ENCODE data around the gene KRTAP10-5.
"Not testable (repeated sequence)": the region's sequence is repeated elsewhere in the genome, so short reads cannot be mapped to it uniquely, and the experiment has no call there.

KRTAP10-5 gene, protein sequence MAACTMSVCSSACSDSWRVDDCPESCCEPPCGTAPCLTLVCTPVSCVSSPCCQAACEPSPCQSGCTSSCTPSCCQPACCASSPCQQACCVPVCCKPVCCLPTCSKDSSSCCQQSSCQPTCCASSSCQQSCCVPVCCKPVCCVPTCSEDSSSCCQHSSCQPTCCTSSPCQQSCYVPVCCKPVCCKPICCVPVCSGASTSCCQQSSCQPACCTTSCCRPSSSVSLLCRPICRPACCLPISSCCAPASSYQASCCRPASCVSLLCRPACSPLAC

GRCh38 chr21:44580231-44580821 lies at the start of gene KRTAP10-5:
Gene KRTAP10-5, minus strand, starts transcription at chr21:44580604. Its CDS starts 26 bp downstream, at chr21:44580578.
- DNase-seq: not testable (repeated sequence)

DNA sequence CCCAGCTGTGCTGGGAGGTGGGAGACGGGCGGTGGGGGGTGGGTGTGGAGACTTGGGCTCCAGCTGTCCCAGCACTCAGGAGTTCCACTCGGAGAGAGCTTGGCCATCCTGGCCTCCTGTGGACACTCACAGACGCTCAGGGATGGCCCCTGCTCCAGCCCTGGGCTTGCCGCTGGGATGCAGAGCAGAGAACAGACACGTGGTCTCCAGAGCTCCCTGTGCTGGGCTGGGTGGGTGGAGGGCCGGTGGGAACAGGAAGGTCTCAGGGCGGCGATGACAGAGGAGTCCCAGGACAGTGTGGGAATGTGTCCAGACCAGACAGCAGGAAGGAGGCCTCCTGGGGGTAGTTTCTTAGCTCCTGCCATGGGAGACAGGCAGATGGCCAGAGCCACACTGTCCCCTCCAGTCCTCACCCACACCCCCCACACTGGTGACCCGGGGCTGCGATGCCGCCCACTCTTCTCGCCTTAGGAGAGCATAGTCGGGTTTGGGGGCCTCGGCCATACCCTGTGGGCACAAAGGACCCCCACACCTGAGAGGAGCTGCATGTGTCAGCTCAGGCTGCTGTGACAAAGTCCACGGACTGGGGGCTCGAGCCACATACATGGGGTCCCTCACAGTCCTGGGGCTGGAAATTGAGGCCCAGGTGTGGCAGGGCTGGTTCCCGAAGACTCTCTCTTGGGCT lies 48.4 kb upstream of the KRTAP10-5 start:
- DNase-seq: no peak

DNA sequence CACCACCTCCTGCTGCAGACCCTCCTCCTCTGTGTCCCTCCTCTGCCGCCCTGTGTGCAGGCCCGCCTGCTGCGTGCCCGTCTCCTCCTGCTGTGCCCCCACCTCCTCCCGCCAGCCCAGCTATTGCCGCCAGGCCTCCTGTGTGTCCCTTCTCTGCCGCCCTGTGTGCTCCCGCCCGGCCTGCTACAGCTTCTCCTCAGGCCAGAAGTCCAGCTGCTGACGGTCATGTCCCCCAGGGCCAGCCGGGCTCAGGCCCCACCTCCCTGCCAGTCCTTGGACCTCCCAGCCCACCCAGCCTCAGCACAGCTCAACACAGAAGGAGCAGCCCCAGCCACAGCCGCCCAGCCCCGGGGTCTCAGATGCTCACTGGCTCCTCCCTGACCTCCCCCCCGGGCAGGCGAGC lies 47.4 kb upstream of the KRTAP10-5 start:
- DNase-seq: not testable (repeated sequence)

GRCh38 chr21:44627181-44627822 lies 46.9 kb upstream of the KRTAP10-5 start:
- not testable (repeated sequence) for DNase-seq

DNA sequence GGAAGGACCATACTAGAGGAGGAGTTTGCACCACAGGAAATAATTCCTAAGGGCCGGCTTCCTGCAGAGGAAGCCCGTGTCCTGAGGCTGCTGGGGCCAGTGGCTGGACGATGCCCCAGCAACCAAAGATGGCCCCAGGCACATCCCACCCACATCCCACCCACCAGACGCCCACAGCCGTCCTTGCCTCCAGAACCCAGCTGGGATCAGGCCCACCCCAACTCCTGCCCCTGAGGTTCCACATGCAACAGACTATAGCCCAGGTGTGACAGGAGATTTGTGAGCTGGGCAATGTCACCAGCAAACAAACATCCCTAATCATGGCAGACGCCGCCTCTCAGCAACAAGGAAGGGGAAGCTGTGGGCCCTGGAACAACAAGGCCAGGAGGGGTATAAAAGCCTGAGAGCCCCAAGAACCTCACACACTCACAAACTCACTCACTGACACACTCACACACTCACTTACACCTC lies 46.3 kb upstream of the KRTAP10-5 start, which contains the start of gene KRTAP10-9:
TSS of gene KRTAP10-9 (plus strand) at position 421 of the 471 bp plus-strand sequence. CDS start 79 bp downstream, outside the sequence.
- no peak for DNase-seq

DNA sequence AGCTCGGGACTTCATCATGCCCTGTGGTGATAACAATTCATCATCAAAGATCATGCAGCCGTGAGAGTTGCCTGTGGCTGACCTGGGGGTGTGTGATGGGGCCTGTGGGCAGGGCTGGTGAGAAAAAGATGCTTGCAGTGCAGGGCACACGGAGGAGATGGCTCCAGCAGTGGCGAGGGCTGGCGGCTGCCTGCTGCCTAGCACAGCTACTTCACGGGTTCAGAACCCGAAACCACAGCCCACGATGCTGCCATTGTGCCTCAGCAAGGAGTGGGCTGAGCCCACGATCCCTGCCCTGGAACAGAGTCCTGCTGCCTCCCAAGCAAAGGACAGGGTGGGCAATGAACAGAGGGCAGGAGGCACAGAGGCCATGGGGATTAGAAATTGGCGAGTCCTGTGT lies 45.9 kb upstream of the KRTAP10-5 start:
- peak; percentile 38 to 52 for DNase-seq

DNA sequence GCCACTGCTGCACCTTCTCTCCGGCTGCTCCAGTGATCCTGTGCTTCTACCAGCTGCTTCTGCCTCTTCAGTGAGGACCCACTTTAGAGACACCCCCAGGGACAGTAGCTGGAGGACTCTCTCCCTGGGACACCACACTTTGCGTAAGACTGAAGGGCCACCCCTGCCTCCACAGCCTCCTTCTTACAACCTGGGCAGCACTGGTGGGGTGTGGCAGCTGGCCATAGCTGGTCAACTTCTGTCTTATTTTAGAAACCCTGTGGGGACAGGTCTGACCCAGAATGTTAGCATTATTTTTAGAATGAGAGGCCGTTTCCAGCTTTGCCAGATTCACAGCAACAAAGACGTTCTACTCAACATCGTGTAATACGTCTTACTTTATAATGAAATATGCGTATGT lies 45.4 kb upstream of the KRTAP10-5 start:
- no peak for DNase-seq

GRCh38 chr21:44623575-44623974 lies 43.2 kb upstream of the KRTAP10-5 start:
- DNase-seq: no peak

DNA sequence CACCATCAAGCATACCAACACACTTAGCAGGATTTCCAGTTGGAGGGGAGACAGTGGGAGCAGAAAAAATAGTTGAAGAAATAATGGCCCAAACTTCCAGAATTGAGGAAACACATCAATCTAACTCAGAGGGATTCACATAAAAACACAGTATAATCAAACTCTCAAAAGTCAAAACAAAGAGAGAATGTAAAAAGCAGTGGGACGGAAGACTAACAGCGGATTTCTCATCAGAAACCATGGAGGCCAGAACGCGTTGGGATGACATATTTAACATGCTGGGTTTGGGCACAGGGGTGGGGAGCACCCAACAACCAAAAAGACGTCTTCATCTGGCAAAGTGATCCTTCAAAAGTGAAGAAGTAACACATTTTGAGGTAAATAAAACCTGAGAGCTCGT lies 39.5 kb upstream of the KRTAP10-5 start:
- DNase-seq: no peak

DNA sequence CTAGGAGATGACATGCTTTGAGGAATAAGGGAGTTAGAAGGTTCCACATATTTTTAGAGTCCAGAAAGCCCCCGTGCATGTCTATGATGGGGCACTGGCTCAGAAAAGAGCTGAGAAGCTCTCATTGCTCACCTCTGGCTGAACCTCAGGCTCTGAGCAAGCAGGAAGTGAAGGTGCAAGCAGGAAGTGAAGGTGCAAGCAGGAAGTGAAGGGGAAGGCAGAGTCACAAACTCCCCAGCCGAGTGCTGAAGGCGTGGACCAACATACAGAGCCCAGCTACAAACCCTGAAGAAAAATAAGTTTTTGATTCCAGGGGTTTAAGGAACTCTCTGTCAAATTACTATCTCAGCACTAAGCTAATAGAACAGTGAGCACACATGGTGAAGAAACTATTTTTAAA lies 38.5 kb upstream of the KRTAP10-5 start:
- peak; percentile 72 to 73 for DNase-seq

GRCh38 chr21:44618504-44618903 lies 38.1 kb upstream of the KRTAP10-5 start:
- peak in 1 of 2 donors; percentile 11 for DNase-seq

DNA sequence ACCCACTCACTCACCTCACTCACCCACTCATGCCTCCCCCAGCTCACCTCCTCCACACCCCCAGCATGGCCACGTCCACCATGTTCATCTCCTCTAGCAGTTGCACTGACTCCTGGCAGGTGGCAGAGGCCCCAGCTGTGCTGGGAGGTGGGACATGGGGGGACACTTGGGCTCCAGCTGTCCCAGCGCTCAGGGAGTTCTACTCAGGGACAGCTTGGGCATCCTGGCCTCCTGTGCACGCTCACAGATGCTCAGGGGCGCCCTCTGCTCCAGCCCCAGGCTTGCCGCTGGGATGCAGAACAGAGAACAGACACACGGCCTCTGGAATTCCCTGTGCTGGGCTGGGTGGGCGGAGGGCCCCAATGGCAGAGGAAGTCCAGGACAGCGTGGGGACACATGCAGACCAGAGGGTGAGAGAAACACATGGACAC lies 36.7 kb upstream of the KRTAP10-5 start:
- no peak for DNase-seq

DNA sequence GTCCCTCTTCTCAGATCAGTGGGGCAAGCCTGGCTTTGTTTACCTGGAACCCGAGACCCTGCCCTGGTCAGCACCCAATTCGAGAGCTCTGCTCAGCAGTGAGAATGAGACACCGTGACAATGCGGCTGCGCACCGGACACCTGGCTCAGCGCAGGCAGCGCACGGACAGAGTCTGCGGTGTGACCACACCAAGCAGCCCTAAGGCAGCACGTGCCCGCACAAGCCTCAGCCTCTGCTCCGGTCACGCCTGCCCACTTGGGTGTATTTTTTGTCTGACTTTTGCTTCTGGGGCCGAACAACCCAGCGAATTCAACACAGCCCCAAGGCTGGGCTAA lies 36.2 kb upstream of the KRTAP10-5 start:
- DNase-seq: no peak

GRCh38 chr21:44615911-44616590 lies 35.6 kb upstream of the KRTAP10-5 start:
- no peak for DNase-seq

DNA sequence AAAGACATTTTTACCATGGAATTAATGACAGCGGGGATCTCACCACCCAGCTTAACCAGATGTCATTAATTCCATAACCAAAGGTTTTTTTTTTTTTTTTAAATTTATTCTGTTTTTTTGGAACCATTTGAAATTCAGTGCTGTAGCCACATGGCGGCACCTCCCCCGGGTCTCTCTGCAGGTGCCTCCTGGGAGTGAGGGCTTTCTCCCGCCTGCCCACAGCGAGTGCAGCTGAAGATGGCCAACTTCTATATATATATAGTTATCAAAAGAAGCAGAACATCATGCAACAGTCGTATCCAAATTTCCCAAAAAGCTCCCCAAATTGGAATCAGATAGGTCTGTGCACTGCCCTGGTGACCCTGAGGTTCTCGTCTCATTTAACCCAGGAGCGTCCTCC lies 35.1 kb upstream of the KRTAP10-5 start:
- no peak for DNase-seq

DNA sequence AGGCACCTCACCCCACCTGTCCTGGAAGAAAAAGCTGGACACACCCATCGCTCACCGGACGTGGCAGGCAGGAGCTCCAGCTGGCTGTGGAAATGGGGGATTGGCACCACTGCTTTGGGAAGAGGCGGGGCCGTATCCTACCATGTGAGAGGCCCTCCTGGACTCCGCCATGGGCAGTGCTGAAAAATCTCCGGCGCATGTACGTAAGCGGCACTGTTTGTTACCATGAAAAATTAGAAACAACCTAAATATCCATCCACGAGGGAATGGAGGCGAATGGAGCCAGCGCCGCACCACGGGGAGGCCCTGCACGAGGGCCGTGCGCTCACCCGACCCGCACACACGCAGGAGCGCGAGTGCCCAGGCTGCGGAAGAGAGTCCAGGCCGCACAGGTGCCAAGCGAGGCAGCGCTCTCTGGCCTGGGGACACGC lies 34.6 kb upstream of the KRTAP10-5 start:
- no peak for DNase-seq

GRCh38 chr21:44614161-44614631 lies 33.8 kb upstream of the KRTAP10-5 start:
- no peak for DNase-seq

- no peak for DNase-seq
Observed at GRCh38 chr21:44613386-44614155, 33.2 kb upstream of the KRTAP10-5 start.

- no peak for DNase-seq
Observed at GRCh38 chr21:44612669-44613229, 32.3 kb upstream of the KRTAP10-5 start.

GRCh38 chr21:44612029-44612486 lies 31.7 kb upstream of the KRTAP10-5 start, which contains the start of gene KRTAP10-8:
Gene KRTAP10-8, plus strand, starts transcription at chr21:44612079. Its CDS starts 22 bp downstream, at chr21:44612101.
- no peak for DNase-seq

DNA sequence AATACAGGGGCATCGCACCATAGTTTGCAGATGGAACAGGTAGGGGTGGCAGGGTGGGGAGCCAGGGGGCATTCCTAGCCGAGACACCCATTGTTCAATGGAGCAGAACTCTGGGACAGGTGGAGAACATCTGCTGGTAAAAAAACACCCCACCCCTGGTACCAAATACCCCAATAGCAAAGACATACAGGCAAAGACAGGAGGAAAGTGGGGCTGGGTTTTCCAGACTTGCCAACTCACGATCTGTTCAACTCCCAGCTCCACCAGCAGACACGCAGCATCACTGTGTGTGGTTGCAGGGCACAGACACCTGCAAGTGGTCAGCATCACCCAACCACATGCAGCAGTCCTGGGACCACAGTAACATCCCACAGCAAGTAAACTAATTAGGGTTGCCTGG lies 31.1 kb upstream of the KRTAP10-5 start:
- DNase-seq: no peak
